RCC 7860 (cell line): ENCODE data around the gene PFDN1.
A peak's percentile ranks its signal among the peaks of the same experiment; 100 is the strongest.

Experiments
- DNase-seq: peaks from one replicate; pipeline ENCODE4 v3.0.0-alpha.2; 2015; ENCODE audit warnings: low spot score
- FAIRE-seq: peaks from 2 replicates; lab custom pipeline; 2012; peaks lifted over from hg19 to GRCh38; lab: Jason Lieb, UNC

Gene PFDN1

DNA sequence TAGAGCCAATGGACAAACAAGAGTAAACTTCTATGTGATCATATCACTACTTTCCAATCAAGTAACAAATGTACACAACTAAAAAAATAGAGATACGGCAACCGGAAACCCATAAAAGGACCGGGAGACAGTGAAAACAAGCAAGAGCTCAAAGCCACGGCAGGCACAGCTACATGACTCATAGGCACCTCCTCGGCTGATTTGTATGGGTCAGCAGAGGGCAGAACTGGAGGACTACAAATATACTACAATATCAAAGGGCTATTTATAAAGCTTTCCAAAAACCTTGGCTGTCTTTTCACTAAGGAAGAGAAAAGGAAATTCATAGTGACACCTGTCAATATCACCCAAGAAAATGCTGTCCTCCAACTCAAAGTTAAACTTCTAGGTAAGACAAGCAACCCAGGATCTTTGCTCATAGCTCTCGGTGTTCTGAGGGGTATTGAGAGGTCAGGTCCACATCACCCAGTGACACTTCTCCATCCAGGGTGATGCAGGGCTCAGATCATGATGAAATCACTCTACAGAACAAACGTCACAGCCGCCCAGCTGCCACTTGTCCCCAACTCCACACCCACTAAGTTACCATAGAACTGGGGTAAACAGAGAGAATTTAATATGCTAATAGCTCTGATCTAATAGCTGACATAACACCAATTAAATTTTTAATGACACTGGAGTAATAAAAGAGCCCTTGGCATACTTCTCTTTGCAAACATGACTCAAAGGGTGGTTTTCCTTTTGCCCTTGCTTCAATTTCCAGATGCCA lies 41.3 kb downstream of the PFDN1 start:
- FAIRE-seq (peak; percentile 86), DNase-seq (peak; percentile 80)

DNA sequence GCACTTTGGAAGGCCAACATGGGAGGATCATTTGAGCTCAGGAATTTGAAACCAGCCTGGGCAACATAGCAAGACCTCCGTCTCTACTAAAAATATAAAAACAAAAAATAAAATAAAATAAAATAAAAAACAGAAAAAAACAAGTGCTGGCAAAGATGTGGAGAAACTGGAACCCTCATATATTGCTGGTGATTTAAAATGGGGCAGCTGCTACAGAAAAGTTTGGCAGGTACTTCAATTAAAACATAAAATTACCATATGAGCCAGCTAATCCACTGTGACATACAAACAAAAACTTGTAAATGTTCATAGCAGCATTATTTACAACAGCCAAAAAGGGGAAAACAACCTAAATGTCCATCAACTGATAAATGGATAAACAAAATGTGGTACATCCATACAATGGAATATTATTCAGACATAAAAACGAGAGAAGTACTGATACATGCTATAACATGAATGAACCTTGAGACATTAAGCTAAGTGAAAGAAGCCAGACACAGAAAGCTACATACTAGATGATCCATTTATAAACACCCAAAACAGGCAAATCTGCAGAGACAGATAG lies 42.7 kb downstream of the PFDN1 start:
- FAIRE-seq = no peak
- no peak for DNase-seq

DNA sequence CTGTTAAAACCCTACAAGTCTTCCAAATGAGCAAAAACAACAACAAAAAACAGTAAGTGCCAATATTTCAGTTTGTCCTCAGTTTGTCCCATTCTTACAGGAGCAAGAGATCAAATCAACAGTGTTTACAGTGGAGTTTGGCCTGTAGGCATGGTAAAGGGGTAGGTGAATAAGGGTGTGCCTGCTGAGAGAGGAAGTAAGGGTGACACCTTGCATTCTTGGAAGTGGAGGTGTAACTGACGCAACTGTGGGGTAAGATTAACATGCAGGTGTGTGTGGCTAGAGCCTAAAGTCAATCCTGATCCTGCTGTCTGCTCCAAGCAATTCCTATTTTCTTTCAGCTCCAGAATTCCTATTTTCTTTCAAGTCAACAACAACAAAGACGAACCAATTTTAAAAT lies 43.4 kb downstream of the PFDN1 start:
- FAIRE-seq = no peak

DNA sequence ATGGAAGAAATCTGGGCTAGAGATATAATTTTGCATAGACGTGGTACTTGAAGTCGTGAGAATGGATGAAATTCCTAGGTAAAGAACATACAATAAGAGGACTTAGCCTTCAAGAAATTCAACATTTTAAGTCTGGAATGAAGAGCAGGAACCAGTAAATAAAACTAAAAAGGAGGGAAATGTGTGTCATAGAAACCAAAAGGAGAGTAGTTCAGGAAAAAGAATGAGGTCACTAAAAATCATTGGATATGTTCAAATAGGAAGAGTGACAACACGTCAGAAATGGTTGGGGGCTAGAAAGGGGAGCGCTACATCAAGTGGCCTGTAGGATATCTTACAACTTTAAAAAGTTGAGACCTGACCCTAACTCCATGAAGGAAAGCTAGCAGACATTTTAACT lies 44.0 kb downstream of the PFDN1 start:
- FAIRE-seq = no peak
- no peak for DNase-seq

More for the DNA sequence above, 43.4 kb downstream of the PFDN1 start:
- no peak for DNase-seq

- no peak for FAIRE-seq
Observed at GRCh38 chr5:140258016-140258415, 44.9 kb downstream of the PFDN1 start.

DNA sequence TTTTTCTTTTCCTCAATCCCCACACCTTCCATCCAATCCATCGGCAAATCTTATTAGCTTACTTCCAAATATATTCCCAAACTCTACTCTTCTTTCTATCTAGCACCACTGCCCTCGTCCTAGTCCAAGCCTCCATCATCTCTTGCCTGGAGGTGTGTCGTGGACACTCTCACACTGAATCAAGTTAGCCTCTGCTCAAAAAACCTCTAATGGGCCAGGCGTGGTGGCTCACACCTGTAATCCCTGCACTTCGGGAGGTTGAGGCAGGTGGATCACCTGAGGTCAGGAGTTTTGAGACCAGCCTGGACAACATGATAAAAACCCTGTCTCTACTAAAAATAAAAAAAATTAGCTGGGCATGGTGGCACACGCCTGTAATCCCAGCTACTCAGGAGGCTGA lies 46.2 kb downstream of the PFDN1 start:
- DNase-seq (no peak), FAIRE-seq (no peak)

More at GRCh38 chr5:140258016-140258415, 44.9 kb downstream of the PFDN1 start:
- DNase-seq = no peak

DNA sequence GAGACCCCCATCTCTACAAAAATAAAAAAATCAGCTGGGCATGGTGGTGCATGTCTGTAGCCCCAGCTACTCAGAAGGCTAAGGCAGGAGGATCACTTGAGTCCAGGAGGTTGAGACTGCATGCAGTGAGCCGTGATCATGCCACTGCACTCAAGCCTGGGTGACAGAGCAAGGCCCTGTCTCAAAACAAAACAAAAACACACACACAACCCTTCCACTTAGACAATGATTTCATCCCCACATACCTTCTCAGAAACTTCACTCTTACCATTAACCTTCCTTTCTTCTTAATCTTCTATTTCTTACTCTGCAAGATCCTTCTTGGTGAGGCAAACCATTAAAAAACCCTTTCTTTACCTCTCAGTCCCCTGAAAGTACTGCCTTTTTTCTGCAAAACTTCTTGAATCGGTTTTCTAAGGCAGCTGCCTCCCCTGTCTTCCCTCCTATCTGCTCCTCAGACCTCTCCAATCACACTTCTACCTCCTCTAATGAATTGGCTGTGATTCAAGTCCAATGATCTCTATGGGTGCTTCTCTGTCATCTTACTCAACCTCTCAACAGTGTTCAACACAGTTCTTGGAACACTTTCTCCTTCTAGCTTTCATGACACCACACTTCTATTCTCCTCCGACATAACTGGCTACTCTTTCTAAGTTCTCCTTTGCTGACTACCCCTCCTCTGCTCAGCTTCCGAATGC lies 47.3 kb downstream of the PFDN1 start:
- no peak for DNase-seq
- FAIRE-seq = no peak

DNA sequence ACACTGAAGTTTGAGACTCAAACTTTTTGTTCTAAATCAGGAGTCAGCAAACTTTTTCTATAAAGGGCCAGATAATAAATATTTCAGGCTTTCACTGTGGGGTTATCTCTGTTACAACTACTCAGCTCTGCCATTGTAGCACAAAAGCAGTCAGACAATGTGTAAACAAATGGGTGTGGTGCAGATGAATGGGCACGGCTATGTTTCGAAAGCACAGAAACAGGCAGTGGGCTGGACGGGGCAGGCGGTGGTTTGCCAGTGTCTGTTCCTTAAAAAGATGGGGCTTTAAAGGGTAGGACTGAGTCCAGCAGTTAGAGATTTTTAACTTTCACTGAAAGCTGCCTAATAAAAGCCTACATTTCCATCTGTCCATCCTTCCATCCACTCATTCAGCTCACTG lies 48.9 kb downstream of the PFDN1 start:
- no peak for FAIRE-seq

GRCh38 chr5:140252470-140253126 lies 50.3 kb downstream of the PFDN1 start:
- DNase-seq (no peak), FAIRE-seq (no peak)

More for the DNA sequence above, 48.9 kb downstream of the PFDN1 start:
- DNase-seq = no peak

DNA sequence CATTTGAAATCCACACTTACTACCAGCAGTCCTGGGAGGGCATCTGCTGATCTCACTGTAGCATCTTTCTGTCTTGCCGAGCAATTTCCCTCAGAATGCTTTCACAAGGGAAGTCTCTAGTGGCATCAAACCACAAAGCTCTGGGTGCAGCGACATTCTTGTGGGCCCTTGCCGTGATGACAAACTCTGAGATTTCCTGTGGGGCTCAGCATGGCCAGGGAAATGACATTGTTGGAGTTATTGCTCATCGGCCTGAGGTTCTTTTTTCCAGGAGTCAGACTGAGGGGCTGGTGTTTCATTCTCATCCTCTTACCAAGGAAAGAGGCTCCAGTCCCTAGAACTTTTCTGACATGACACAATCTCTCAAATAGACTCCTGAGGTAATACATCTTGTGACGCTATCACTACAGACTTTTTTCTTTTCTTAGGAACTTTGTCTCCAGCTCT lies 51.4 kb downstream of the PFDN1 start:
- DNase-seq = peak; percentile 99
- peak; percentile 98 for FAIRE-seq

- DNase-seq (no peak), FAIRE-seq (no peak)
Observed at GRCh38 chr5:140250386-140250785, 52.5 kb downstream of the PFDN1 start.

GRCh38 chr5:140249536-140249935 lies 53.4 kb downstream of the PFDN1 start:
- no peak for FAIRE-seq
- DNase-seq = no peak

DNA sequence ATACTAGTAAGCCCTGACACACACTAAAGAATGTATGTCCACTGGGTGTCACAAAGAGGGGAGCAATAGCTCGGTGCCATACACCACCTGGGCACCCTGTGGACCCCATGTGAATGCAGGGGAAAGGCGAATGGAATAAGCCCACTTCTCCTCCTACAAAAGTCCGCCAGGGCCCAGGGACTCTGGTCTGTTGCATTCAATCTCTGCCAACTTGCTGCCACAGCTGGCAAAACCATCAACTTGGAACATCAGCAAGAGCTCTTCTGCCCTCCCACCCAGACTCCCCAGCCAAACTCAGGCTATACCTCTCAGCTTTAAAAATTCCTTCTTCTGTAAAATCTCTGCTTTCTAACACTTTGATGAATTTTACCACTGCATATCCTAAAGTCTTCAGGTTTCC lies 54.5 kb downstream of the PFDN1 start:
- DNase-seq (no peak), FAIRE-seq (no peak)

GRCh38 chr5:140246378-140247122 lies 56.4 kb downstream of the PFDN1 start:
- DNase-seq = peak; percentile 40
- no peak for FAIRE-seq

- FAIRE-seq = no peak
- DNase-seq = no peak
Observed at GRCh38 chr5:140245926-140246325, 57.0 kb downstream of the PFDN1 start.

- no peak for FAIRE-seq
- DNase-seq = no peak
Observed at GRCh38 chr5:140245341-140245740, 57.6 kb downstream of the PFDN1 start.

GRCh38 chr5:140244525-140245025 lies 58.3 kb downstream of the PFDN1 start:
- no peak for FAIRE-seq
- DNase-seq = peak; percentile 76

- DNase-seq = peak; percentile 11
Observed at GRCh38 chr5:140243706-140244250, 59.1 kb downstream of the PFDN1 start.

GRCh38 chr5:140242890-140243585 lies 59.9 kb downstream of the PFDN1 start:
- no peak for DNase-seq
- FAIRE-seq = no peak

More at GRCh38 chr5:140243706-140244250, 59.1 kb downstream of the PFDN1 start:
- no peak for FAIRE-seq
